ENCODE measurements around the gene COL13A1.

The COL13A1 gene

DNA sequence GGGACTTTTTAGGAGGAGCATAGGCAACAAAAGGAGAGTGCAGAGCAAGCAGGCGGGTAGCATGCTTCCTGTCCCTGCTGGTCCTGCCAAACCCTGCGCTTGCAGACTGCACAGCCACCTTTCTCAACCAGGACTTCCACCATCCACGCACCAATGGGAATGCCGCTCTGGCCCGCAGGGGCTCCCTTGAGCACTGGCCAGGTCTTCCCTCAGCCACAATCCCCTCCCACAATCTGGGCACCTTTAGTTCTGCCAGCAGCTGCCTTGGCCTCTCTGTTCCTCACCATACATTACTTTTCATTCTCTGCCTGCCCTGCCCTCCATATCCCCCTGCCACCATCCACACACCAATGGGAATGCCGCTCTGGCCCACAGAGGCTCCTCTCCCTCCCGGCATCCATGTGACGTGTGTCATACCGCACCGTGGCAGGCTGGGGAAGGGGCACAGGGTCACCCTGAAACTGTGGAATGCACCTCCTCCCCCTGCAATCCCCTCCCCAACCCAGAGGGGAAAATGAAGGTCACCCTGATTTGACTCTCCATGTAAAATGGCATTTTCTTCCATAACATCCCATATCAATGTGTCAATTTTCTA, 153.6 kb downstream of the COL13A1 start:
- FAIRE-seq (no peak), DNase-seq (ENCODE audit: insufficient read length, low spot score) (no peak)
- TF ChIP-seq POLR2A (IDR thresholded peaks at IDR 0.05; ENCODE audit: low read depth, low read length), result no peak

DNA sequence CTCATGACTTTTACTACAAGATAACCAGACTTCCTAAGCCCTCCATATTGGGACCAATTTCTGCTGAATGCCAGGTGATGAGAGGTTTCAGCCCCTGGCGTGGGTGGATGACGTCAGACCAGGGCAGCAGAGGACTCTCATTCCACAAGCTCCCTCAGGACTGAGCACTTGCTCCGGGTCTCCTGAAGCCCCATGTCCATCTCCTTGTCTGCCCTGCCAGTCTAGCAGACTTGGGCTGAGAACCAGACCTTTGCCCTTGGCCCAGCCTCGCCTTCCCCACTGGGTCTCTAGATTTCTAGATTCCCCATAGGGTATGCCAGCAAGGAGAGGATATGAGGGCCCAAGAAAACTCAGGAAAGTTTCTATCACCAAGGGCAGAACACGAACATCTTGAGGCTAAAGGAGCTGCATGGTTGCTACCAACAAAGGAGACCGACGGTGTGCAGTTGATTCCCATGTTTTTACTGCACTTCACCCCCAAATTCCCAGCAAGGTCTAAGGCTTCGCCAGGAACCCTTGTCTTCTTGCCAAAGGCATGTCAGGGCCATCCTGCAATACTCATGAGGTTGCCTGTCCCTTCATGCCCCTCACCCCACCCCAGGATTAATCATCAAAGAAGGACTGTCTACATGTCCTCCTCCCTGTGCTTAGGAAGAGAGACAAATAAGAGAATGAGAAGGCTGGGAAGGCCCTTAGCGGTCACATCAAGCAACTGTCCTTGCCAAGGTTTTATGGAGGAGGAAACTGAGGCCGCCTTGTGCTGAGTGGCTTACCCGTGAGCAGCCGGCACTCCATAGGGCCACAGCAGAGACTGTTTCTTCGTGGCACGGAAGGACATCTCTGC, 154.4 kb downstream of the COL13A1 start:
- FAIRE-seq (no peak), DNase-seq (ENCODE audit: insufficient read length, low spot score) (no peak)
- TF ChIP-seq POLR2A (IDR thresholded peaks at IDR 0.05; ENCODE audit: low read depth, low read length), result no peak

DNA sequence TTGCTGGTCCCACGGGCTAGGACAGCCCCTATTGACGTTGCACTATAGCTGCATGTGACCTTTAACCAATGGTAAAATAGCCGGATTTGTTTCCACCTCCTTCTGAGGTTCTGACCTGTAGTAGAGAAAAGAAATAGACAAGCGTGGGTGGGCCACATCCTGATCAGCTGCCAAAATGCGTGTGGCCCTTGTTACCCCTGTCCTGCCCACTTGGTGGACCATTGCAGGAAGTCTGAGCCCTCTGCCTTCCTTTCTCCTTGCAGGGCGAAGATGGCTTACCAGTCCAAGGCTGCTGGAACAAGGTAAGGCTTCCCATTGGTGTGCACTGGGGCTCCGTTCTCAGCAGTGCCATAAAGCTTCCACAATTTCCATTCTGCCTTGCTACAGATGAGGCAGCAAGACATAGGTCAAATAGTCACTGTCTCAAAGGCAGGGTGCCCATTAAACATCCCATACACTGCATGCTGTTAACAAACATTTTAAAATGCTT, 155.1 kb downstream of the COL13A1 start:
- TF ChIP-seq POLR2A (IDR thresholded peaks at IDR 0.05; ENCODE audit: low read depth, low read length), result no peak
- no peak for FAIRE-seq
- DNase-seq (ENCODE audit: insufficient read length, low spot score), result no peak

DNA sequence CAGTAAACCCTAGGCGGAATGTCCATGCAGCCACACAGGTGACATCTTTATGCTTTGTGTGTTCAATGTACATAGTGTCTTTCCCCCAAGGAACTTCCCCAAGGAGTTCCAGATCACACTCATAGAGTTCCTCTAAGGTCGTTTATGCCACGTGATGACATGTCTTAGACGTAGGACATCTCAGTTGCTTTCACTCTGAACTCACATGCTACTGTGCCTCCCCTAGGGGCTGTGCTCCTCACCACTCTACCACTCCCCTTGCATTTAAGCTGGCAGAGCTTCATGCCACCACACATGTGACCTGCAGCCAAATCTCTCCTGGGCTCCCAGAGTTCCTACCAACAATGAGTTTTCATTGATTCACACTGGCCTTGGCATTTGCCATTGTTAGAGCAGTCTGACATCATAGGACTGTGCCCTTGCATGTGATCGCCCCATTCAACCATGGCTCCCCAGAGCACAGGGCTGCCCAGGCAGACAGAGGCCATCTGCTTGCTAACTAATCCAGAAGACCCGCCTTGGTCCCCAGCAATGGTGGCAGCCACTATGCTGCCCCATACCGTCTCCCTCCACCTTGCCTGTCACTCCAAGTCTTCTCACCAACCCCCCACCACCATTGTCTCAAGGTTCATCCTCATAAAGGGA, 155.7 kb downstream of the COL13A1 start:
- FAIRE-seq (no peak), DNase-seq (ENCODE audit: insufficient read length, low spot score) (no peak)
- no peak for TF ChIP-seq POLR2A (IDR thresholded peaks at IDR 0.05; ENCODE audit: low read depth, low read length)

DNA sequence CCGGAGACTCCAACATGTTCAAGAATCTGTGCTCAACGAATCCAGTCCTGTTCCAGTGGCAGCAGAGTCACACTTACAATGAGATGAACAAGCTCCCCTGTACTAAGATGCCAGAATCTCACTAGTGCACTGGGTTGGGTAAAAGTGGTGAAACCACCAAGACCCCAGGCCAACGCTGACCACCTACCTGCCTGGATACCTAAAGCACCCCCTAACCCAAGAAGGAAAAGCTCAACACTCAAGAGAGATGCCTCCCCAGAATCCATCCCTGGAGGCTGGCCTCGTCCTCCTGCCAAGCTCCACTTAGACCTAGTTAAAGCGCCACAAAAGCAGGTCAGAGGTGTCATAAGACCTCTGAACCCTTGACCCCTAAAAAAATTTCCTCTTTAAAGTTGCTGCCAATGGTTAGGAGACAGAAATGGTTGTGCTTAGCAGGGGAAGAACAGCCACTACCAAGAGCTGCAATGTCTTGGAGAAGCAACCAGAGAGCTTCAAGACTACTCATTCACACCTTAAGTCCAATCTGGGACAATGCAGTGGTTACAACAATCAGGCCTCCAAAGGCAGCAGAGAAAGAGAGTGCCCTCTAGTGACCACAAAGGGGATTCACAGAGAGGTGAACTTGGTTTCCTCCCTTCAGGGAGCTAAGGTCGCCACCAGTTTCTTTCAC, 156.3 kb downstream of the COL13A1 start:
- FAIRE-seq (peak; percentile 76), DNase-seq (ENCODE audit: insufficient read length, low spot score) (peak; percentile 80)
- no peak for TF ChIP-seq POLR2A (IDR thresholded peaks at IDR 0.05; ENCODE audit: low read depth, low read length)

DNA sequence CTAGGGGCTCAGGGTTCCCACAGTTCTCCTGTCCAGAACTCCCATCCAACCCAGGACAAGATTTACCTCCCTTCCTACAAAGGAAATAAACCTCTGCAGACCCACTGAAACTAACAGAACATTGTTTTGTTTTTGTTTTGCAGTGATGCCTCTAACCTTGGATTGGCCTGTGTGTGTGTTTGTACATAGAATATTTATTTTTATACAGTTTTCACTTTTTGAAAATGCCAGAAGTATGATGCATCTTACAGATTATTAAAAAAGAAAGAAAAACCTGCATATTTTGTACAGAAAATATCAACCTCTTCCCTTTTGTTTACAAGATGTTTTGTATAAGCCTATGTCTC, 156.8 kb downstream of the COL13A1 start:
- DNase-seq (ENCODE audit: insufficient read length, low spot score), result no peak
- FAIRE-seq, result no peak
- TF ChIP-seq POLR2A (IDR thresholded peaks at IDR 0.05; ENCODE audit: low read depth, low read length), result no peak

DNA sequence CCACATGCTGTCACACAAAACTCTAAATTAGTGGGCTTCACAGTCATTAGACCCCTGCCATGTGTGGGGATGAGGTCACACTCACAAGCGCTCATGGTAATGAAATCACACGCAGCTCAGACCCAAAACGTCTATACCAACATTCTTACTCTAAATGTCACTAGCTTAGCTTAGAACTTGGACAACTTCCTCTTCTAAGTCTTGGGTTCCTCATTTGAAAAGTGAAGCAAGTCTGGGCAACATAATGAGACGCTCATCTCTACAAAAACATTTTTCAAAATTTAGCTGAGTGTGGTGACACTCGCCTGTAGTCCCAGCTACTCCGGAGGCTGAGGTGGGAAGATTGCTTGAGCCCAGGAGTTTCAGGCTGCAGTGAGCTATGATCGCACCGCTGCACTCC, 158.2 kb downstream of the COL13A1 start:
- DNase-seq (ENCODE audit: insufficient read length, low spot score) (no peak), FAIRE-seq (no peak)
- no peak for TF ChIP-seq POLR2A (IDR thresholded peaks at IDR 0.05; ENCODE audit: low read depth, low read length)

DNA sequence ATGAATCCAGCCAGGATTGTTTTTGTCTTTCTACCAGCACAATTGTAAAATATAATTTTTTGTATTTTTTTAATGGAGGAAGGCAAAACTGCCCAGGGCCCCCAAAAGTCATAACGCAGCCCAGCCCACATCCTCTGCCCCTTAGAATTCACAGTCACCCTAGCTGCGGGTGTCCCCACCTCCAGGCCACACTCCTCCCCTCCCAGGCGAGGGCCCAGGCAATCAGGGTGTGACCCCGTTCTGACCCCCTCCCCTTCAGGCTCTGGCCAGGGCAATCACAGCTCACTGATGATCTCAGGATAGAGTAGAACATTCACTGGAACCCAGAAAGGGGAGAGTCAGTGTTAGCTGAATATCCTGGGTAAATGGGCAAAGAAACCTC, 158.9 kb downstream of the COL13A1 start:
- TF ChIP-seq POLR2A (IDR thresholded peaks at IDR 0.05; ENCODE audit: low read depth, low read length), result no peak
- FAIRE-seq (no peak), DNase-seq (ENCODE audit: insufficient read length, low spot score) (no peak)

DNA sequence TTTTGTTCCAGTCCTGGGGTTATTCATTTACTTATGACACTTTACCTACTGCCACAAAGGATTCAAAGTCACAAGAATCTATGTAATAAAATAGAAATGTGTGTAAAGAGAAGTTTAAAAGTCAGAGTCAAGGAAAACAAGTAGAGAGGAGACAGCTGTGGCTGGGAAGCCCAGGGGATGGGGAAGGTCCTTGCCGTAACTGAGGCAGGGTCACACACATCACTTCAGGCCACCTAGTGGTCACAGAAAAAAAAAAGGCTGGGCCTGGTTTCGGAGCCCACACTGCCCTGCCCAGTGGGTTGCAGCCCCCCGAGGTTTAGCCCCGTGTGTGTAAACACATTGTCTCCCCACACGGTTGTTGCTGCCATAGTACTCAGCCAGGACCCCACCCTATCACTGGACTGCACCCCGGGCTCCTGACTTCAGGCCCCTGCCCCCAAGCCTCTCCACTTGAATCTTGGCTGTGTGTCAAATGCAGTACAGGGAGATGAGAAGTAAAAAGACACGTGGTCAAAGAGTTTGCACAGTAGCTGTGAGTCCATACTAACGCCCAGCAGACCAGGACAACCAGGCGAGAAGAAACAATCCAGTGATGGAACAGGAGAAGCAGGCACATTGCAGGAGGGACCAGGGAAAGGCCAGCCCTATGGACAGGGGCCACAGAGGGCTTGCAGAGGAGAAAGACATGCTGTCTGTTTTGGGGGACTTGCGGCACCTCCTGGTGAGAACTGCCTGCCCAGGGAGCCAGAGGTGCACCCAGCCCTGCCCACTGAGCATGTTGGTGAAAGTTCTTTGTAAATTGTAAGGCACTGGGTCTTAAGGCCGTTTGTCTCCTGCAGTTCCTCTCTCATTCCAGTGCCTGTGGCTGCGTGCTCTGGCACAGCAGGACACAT, 159.5 kb downstream of the COL13A1 start:
- FAIRE-seq (no peak), DNase-seq (ENCODE audit: insufficient read length, low spot score) (no peak)
- no peak for TF ChIP-seq POLR2A (IDR thresholded peaks at IDR 0.05; ENCODE audit: low read depth, low read length)

DNA sequence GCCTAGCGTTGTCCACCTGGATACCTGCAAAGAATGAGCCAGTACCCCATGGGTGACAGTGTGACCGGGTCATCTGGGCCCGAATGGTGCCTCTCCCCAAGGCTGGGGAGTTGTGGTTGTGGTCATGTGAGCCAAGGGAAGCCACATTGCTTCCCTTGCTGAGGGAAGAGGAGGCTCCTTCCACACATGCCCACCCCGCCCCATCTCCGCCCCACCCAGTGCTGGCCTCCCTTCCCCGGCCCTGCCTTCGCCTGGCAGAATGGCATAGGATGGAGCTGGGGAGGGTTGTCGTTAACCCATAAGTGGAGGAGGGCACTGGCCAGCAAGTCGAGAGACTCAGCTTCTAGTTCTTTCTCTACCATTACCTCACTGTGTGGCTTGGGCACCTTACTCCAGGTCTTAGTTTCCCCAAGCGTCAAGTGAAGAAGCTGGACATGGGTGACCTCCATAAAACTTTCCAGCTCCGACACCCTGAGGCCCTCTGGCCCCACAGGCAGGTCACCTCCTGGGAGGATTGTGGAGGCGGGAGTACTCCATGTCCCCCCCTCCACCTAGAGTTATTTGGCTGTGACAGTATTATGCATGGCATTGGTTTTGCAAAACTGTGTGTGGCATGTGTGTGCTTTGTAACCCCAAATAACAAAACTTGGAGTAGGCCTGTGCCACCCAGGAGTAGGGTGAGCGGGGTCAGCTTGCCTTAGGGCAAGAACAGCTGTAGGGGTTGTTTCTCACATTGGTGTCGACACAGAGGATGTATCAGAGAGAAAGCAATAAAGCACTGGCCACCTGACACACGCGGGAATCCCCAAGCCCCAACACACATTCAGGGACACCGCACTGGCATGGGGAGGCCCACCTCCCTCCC, 160.4 kb downstream of the COL13A1 start:
- DNase-seq (ENCODE audit: insufficient read length, low spot score) (no peak), FAIRE-seq (no peak)
- no peak for TF ChIP-seq POLR2A (IDR thresholded peaks at IDR 0.05; ENCODE audit: low read depth, low read length)

DNA sequence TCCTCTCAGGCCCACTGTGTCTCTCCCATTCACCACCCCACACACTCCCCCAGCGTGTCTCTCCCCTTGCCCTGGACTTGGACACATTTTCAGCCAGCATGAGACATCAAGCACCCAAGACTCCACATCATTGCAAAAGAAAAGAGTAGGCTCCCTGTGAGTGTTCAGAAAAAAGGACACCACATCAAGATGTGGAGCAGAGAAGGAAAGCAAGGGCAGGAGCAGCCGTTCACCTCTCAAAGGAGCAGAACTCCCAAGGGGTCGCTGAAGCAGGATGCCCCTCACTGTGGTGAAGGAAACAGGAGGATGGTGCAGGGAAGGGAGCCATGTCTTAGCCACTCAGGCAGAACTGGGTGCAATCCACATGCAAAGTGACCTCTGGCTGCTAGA, 161.0 kb downstream of the COL13A1 start:
- FAIRE-seq, result no peak
- no peak for TF ChIP-seq POLR2A (IDR thresholded peaks at IDR 0.05; ENCODE audit: low read depth, low read length)
- DNase-seq (ENCODE audit: insufficient read length, low spot score), result no peak

DNA sequence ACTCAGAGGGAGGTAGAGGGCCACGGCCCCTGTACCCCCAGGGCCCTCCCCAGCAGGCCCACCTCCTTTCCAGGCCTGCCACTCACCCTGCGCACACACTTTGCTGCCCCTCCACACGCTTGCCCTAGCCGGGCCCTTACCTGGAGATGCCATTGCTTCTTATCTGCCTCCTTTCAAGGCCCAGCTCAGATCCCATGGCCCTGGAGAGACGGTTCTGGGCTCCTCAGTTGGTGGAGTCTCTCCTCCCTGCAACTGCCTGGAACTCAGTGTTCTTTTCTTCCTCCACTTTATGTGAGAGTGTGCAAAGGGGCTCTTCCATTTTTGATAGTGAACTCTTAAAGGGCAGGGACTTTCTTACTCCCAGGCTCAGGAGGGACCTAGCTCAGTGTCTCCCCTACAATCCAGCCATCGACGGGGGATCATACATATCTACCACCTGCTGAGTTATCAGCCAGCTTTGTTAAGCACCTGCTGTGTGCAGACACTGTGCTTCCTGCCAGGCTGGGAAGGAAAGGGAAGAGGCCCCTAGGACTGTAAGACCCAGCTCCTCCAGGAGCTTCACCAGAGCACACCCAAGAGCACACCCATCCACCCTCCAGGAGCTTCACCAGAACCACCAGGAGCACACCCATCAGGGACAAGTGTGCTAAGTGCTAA, 161.6 kb downstream of the COL13A1 start:
- FAIRE-seq (no peak), DNase-seq (ENCODE audit: insufficient read length, low spot score) (no peak)
- no peak for TF ChIP-seq POLR2A (IDR thresholded peaks at IDR 0.05; ENCODE audit: low read depth, low read length)

Measured in H54 (cell line).